GM18520 (cell line): ENCODE measurements around the gene HS3ST2.
"Not testable (repeated sequence)": the region's sequence is repeated elsewhere in the genome, so short reads cannot be mapped to it uniquely, and the experiment has no call there.

Source experiments
- ATAC-seq: cut with Tn5 transposase; IDR thresholded peaks from one replicate; pipeline ENCODE4 v1.9.1; 2021; ENCODE audit not compliant: unreplicated experiment

The HS3ST2 gene

DNA sequence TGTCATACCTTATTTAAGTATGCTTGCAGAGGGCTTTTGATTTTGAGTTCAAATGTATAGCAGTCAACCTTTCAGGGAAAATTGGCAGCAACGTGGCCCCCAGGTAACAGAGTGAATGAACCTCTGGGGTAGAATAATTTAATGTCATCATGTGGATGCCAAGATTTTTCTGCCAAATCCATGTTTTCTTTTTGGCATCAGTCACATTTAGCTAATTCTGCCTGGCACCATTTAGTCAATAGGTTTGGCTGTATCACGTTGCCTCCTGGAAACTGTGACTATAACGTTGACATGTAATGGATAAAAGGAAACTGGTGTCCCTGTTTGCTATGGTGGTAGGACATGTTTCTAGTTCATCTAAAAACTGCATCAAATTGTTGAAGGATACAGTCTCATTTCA, 115.5 kb downstream of the HS3ST2 start:
- ATAC-seq = no peak

DNA sequence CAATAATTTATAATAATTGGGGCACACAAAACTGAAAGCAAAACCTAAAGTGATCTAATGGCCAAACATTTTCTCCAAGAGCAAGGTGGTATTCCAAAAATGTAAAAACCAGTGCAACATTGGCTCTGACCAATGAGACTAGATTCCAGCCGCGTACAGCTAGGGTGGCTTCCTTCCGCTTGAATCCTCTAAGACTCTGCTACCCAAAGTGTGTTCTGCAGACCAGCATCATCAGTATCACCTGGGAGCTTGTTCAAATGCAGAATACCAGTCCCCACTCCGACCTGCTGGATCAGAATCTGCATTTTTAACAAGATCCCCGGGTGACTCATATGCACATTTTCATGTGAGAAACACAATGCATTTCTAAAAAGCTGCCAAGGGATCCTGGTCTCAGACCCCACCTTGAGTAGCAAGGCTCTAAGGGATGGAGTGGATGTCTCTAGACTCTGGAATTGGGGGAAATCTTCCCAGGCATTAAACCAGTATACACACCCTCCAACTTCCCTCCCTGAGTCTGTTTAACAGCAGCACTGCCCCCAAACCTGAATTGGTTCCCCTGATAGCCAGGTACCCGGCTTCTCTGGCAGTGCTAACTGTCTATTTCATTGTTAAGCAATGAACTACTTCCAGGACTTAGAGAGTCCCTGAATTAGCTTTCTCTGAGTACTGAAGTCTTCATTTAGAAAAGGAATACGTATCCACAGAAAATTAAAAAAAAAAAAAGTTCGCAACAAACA, 118.2 kb downstream of the HS3ST2 start:
- ATAC-seq = no peak

DNA sequence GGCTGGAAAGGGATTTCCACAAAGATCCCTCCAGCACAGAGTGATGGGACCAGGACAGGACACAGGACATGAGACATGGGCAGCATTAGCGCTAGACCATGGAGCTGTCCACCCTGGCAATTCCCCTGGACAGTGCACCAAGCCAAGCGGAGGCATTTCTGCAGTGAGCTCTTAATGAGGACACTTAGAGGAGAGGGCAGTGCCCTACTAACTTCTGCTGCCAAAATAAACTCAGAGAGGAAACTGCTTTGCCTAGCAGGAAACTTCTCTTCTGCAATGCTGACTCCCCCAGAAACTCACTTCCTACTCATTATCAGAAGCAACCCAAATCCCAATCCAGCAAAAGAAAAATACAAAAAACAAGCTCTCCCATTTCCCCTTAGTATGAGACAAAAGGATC, 119.2 kb downstream of the HS3ST2 start:
- no peak for ATAC-seq

DNA sequence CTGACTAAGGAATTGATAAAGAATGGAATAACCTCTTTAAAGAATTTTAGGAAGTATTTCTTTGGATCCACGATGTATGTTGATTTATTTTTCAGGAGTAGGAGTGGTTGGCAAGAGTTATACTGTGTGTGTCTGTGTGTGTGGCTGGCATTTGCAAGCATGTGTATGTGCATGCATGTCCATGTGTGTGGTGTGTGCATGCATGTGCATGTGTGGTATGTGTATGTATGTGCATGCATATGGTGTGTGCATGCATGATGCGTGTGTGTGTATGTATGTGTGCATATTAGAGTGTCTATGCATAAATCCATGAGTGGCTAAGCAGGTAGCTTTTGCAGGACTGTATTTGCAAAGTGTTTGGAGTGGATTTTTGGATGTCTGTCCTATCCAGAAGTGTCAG, 120.8 kb downstream of the HS3ST2 start:
- ATAC-seq = no peak

DNA sequence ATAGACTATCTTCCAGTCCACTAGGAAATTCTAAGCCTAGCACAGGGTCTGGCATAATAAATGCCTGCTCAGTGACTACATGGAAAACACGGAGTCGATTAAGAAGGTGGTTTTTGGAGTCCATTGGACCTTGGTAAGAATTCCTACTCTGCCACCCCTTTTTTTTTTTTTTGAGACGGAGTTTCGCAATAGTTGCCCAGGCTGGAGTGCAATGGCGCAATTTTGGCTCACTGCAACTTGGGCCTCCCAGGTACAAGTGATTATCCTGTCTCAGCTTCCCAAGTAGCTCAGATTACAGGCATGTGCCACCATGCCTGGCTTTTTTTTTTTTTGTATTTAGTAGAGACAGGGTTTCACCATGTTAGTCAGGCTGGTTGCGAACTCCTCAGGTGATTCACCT, 123.2 kb downstream of the HS3ST2 start:
- ATAC-seq = no peak

DNA sequence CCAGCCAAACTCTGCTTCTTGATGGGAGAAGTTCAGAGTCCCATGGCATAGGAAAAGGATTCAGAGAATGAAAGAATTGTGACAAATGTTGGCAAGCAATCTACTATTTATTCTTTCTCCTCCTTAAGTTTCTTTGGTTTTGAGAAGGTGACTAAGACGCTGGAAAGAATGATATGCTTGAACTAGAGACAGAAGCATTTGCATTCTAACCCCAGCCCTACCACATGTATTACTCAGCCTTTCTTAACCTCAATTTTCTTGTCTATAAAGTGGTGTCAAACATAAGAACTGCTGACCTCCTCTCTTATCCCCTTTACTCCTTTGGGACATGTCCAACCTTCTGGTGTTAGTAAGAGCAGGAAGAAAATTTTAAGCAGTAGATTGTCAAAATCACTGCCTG, 124.7 kb downstream of the HS3ST2 start:
- ATAC-seq = no peak

DNA sequence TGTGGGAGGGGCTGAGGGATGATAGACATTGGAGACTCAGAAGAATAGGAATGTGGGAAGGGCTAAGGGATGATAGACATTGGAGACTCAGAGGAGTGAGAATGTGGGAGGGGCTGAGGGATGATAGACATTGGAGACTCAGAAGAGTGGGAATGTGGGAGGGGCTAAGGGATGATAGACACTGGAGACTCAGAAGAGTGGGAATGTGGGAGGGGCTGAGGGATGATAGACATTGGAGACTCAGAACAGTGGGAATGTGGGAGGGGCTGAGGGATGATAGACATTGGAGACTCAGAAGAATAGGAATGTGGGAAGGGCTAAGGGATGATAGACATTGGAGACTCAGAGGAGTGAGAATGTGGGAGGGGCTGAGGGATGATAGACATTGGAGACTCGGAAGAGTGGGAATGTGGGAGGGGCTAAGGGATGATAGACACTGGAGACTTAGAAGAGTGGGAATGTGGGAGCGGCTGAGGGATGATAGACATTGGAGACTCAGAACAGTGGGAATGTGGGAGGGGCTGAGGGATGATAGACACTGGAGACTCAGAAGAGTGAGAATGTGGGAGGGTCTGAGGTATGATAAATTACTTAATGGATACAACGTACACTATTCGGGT, 125.9 kb downstream of the HS3ST2 start:
- ATAC-seq = not testable (repeated sequence)

DNA sequence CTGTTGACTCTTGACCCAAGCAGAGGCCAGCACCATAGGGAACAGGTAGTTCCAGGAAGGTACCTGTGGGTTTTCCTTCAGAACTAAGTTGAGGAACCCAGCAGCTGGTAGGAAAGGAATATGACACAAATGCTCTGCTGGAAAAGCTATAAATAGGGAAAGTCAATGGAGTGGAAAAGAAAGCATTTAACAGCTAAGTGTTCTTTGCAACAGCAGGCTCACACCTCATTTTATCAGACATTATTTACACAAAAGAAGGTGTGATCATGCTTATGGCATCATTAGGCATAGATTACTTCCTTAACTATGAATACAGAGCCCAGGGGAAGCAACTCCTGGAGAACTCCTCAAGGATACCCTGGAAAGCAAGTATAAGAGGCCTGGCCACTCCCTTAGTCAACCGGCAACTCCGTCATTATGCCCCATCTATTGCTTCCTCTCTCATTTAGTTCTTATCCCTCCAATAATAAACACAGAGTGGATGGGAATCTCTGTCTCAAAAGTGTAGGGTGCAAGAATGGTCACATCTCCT, 128.1 kb downstream of the HS3ST2 start:
- ATAC-seq = no peak

DNA sequence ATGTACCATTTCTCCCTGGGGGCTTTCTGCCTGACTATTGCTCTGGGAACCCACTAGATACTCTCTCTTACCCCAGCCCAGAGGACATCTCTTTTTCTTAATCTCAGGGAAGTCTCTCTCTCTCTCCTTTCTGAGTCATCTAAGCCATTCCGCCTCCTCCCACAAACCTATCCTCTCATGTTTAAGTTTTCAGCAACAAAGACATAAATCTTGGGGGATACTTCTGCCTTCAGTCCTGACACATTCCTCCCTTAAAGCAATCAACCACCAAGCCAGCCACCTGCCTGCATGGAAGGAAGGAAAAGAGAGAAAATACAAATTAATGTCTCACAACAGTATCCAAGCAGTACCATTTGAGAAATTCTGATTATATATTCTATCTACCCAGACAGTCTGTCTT, 128.8 kb downstream of the HS3ST2 start:
- ATAC-seq = no peak

DNA sequence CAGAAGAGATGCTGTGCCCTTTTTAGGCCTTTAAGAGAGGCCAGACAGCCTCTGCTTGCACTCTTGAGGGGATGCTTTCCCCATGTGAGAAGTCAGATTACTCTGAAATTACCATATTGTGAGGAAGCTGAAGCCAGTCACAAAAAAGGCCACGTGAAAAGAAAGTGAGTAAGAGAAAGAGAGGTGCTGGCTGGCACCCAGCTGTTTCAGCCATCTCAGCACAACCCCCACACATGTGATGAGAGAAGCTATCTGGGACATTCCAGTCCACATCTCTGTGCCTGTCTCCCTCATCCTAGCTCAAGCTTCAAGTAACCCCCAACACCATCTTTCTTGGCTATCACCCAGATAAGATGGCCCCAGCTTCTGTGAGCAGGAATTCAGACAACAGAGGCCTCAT, 131.4 kb downstream of the HS3ST2 start:
- ATAC-seq = no peak

DNA sequence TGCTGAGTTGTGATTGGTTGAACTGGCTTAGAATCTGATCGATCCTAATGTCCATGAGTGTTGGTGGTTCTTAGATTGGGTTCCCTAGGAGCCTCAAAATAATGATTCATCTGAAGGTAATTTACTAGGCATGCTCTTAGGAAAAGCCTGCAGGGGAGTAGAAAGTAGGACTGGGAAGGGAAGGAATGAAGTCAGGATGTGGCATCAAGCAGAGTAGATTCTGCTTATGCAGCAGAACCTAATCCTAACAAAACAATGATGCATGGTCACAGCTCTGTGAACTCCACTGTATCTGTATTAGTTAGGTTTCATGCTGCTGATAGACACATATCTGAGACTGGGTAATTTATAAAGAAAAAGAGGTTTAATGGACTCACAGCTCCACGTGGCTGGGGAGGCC, 132.5 kb downstream of the HS3ST2 start:
- ATAC-seq = no peak

DNA sequence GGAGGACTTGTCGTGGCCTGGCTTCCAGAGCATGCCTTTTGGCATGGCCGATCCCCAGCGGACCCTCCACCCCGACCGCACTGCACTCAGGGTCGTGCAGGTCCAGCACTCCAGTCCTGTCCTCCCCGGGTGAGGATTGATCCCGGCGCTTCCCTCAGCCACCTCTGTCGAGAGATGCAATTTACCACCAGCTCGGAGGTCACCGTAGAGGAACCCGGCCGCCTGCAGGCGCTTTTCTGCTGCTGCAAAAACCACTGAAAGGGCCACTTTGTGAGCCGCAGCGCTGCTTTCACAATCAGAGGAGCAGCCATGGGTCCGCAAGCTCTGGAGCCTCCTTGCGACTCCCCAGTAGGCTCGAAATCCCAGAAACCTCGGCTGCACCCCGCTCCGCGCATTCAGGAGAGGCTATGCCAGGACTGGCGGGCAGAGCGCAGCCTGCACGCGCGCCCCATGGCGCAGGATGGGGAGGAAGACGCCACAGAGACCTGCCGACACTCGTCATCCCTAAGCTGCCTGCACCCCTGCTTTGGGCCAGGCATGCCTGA, 134.2 kb downstream of the HS3ST2 start:
- ATAC-seq = no peak

DNA sequence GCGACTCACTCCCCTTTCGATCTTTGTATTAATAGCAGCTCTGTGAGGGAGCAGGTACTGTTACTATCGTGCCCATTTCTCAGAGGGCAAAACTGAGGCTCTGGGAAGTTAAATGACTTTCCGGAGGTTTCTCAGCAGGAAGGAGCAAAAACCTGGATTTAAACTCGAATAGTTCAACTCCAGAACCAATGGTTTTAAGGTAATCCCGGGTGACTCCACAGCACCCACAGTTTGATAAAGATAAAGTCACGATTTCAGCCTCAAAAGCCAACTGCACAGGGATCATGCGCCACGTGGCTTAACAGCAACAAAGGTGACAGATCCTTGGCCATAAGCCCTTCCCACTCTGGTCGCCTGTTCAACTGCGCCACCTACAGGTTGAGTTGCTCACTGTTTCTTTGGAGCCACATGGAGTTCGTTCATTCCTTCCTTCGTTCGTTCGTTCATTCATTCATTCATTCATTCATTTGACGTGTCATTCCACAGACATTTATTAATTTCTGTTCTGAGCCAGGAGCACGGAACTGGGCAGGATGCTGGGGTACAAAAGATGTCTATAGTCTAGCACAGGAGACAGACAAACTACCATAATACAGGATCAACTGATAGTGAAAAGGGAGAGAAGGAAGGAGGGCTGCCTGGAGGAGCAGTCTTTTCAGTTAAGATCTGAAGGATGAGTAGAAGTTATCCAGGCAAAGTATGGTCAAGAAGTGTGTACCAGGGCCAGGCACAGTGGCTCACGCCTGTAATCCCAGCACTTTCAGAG, 134.8 kb downstream of the HS3ST2 start:
- ATAC-seq = no peak

DNA sequence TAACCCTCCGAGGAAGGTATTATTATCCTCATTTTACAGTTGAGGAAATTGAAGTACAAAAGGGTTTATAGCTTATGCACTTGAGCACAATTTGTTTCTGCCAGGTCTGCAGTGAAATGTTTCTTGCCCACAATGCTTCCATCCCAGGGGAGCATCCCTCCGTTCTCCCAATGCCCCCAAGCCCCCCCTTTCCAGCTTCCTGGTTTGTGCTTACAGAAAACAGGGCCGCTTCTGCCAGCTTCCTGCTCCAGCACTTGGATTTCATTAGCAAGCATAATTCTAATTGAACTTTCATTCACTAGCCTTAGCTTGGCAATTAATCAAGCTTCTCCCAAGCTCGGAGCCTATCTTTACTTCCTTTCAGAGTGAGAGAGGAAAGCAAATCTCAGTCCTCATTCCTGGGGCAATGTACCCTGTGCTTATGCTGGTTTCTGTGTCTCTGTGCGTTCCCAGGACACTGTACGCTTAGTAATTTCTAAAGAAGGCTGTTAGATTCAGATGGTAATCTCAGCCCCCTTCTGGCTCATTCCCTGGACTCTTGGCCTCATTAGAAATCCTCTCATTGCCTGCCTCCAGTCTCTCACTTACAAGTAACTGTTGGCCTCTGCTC, 141.6 kb downstream of the HS3ST2 start:
- ATAC-seq = no peak

DNA sequence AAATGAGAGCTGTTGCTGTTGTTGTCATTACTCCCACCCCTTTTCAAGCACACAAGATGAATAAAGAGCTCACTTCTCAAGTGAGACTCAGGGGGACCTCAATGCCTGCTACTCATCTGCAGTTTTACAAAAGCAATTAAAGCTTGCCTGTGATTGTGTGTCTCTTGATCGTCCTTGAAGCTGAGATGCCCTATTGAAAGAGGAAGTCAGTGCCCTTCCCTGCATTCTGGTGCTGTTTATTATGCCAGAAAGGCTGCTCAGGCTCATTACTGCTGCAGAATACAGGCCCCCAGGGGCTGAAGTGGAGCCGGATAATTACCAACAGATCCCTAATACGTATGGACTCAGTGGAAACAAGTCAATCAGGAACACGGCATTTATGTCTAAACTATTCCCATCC, 147.2 kb downstream of the HS3ST2 start:
- ATAC-seq = no peak

DNA sequence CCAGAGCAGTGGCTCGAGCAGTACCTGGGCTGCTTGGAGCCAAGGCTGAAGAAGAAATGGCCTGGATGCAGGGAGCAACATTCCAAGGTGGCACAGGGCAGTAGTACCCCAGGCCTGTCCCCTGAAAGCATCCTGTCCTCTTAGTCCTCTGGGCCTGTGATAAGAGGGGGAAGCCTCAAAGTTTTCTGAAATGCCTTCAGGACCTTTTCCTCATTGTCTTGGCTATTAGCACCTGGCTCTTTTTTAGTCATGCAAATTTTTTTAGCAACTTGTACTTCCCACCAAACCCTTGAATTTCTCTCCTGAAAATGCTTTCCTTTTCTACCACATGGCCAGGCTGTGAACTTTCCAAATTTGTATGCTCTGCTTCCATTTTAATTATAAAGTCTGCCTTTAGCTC, 148.9 kb downstream of the HS3ST2 start:
- ATAC-seq = no peak
